Fibroblast of lung (primary cell): ENCODE measurements around the gene RPL13A. TPM values are rescaled to one million over a fixed set of nuclear protein-coding genes. Genes with fewer than 3 reads are reported as not detected.

Experiments used
- DNase-seq, 2 donors: peaks; one replicate each; pipeline versions ENCODE4 v3.0.0 to v3.0.0-alpha.2; 2010; ENCODE audit warnings: low read depth in 2 of 2
- H2AFZ ChIP-seq: 2 replicates; pipeline ENCODE4 v1.5.1; 2012; ENCODE audit warnings: low read length, control low read depth, inconsistent platforms
- H3K27ac ChIP-seq: 2 replicates; pipeline ENCODE4 v1.5.1; 2011; ENCODE audit warnings: low read length, control low read depth; ENCODE audit not compliant: insufficient read depth
- H3K27me3 ChIP-seq: 2 replicates; pipeline ENCODE4 v1.5.1; 2011; ENCODE audit warnings: mild to moderate bottlenecking, low read length; ENCODE audit not compliant: control insufficient read depth, insufficient read depth
- H3K36me3 ChIP-seq: 2 replicates; pipeline ENCODE4 v1.5.1; 2011; ENCODE audit warnings: low read length; ENCODE audit not compliant: control insufficient read depth, insufficient read depth
- H3K4me1 ChIP-seq: 2 replicates; pipeline ENCODE4 v1.5.1; 2011; ENCODE audit warnings: low read length; ENCODE audit not compliant: control insufficient read depth, insufficient read depth; ENCODE audit errors: extremely low read depth
- H3K4me2 ChIP-seq: 2 replicates; pipeline ENCODE4 v1.5.1; 2011; ENCODE audit warnings: low read length, control low read depth; ENCODE audit not compliant: insufficient read depth; ENCODE audit errors: extremely low read depth
- H3K4me3 ChIP-seq, 4 experiments: fragments of 200-600 bp in 1 of 4; sonication (generic) in 1 of 4; replicated peaks in 1 of 4; 2 replicates each; pipeline ENCODE4 v1.5.1; 2011 to 2016; ENCODE audit warnings: low read length in 4 of 4, low read depth in 3 of 4, mild to moderate bottlenecking in 3 of 4, control low read depth in 2 of 4, inconsistent platforms in 1 of 4, mixed read lengths in 1 of 4; ENCODE audit not compliant: insufficient read depth in 1 of 4; ENCODE audit errors: control extremely low read depth in 1 of 4
- H3K79me2 ChIP-seq: 2 replicates; pipeline ENCODE4 v1.5.1; 2012; ENCODE audit warnings: mild to moderate bottlenecking, low read length, inconsistent platforms; ENCODE audit not compliant: control insufficient read depth, insufficient read depth
- H3K9ac ChIP-seq: 2 replicates; pipeline ENCODE4 v1.5.1; 2011; ENCODE audit warnings: mild to moderate bottlenecking, low read length, control low read depth; ENCODE audit not compliant: insufficient read depth
- H3K9me3 ChIP-seq: 2 replicates; pipeline ENCODE4 v1.5.1; 2012; ENCODE audit warnings: low read depth, low read length; ENCODE audit not compliant: control insufficient read depth, insufficient read depth
- H4K20me1 ChIP-seq: 2 replicates; pipeline ENCODE4 v1.5.1; 2011; ENCODE audit warnings: low read length; ENCODE audit not compliant: control insufficient read depth, insufficient read depth; ENCODE audit errors: extremely low read depth
- EZH2 ChIP-seq: IDR thresholded peaks from 2 replicates; pipeline ENCODE4 v1.5.1; 2012; ENCODE audit warnings: low read length, control low read depth, mild to moderate bottlenecking; ENCODE audit errors: missing control alignments
- polyA plus RNA-seq, 2 donors: library from polyadenylated mRNA; depleted of rRNA in 1 of 2; stranded (reverse) in 1 of 2; unstranded in 1 of 2; fragments of >200 nt; gene quantifications; 2 replicates each; pipeline ENCODE4 v1.2.1, GENCODE V29; 2011 to 2012; ENCODE audit warnings: missing spikeins in 1 of 2
- total RNA-seq: library from RNA; depleted of rRNA; stranded (reverse); fragments of >200 nt; gene quantifications from 2 replicates; pipeline ENCODE4 v1.2.1, GENCODE V29; 2014
- TF ChIP-seq, protein P1 (sequence below), 2 donors: IDR thresholded peaks in 1 of 2; conservative IDR thresholded peaks in 1 of 2; 1 replicate in 1 of 2; 2 replicates in 1 of 2; pipeline ENCODE4 v1.5.1; 2011 to 2012; ENCODE audit warnings: low read length in 2 of 2, control low read depth in 1 of 2, inconsistent platforms in 1 of 2, low read depth in 1 of 2, mild to moderate bottlenecking in 1 of 2

The RPL13A gene
- total and polyA plus RNA-seq, 2 donors (not counting 1 experiment from before 2014, with no cell fraction given): 1,418 to 3,385 TPM

DNA sequence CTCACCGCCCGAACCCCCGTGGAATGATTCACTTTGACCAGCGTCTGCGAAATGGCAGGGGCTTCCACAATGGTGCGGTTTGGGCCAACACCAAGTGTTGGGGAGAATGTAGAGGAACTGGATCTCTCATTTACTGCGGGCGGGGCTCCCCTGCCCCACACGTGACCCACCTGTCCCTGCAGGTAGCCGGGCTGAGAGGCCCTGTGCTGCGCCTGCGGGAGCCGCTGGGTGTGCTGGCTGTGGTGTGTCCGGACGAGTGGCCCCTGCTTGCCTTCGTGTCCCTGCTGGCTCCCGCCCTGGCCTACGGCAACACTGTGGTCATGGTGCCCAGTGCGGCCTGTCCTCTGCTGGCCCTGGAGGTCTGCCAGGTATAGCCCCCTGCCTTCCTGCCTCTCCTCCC is 19.2 kb upstream of the RPL13A start:
- no peak overlapping the region for H3K4me3 ChIP-seq
- no peaks in the 10 kb centered on the region for H4K20me1 ChIP-seq
- H3K36me3 ChIP-seq: no peaks in the 10 kb centered on the region
- TF ChIP-seq EZH2: no peak
- TF ChIP-seq, protein P1, sequence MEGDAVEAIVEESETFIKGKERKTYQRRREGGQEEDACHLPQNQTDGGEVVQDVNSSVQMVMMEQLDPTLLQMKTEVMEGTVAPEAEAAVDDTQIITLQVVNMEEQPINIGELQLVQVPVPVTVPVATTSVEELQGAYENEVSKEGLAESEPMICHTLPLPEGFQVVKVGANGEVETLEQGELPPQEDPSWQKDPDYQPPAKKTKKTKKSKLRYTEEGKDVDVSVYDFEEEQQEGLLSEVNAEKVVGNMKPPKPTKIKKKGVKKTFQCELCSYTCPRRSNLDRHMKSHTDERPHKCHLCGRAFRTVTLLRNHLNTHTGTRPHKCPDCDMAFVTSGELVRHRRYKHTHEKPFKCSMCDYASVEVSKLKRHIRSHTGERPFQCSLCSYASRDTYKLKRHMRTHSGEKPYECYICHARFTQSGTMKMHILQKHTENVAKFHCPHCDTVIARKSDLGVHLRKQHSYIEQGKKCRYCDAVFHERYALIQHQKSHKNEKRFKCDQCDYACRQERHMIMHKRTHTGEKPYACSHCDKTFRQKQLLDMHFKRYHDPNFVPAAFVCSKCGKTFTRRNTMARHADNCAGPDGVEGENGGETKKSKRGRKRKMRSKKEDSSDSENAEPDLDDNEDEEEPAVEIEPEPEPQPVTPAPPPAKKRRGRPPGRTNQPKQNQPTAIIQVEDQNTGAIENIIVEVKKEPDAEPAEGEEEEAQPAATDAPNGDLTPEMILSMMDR (conservative IDR thresholded peaks at IDR 0.05 in 1 of 2, IDR thresholded peaks at IDR 0.05 in 1 of 2; ENCODE audit: low read depth in 1 of 2, low read length in 2 of 2): no peak
- no peak overlapping the region for H3K9ac ChIP-seq
- no peaks in the 10 kb centered on the region for H3K27me3 ChIP-seq
- H3K79me2 ChIP-seq: no peaks in the 10 kb centered on the region
- no peak overlapping the region for H3K4me2 ChIP-seq
- no peak for DNase-seq
- no peak overlapping the region for H3K27ac ChIP-seq
- no peaks in the 10 kb centered on the region for H3K9me3 ChIP-seq
- no peaks in the 10 kb centered on the region for H3K4me1 ChIP-seq
- H2AFZ ChIP-seq: no peak overlapping the region

DNA sequence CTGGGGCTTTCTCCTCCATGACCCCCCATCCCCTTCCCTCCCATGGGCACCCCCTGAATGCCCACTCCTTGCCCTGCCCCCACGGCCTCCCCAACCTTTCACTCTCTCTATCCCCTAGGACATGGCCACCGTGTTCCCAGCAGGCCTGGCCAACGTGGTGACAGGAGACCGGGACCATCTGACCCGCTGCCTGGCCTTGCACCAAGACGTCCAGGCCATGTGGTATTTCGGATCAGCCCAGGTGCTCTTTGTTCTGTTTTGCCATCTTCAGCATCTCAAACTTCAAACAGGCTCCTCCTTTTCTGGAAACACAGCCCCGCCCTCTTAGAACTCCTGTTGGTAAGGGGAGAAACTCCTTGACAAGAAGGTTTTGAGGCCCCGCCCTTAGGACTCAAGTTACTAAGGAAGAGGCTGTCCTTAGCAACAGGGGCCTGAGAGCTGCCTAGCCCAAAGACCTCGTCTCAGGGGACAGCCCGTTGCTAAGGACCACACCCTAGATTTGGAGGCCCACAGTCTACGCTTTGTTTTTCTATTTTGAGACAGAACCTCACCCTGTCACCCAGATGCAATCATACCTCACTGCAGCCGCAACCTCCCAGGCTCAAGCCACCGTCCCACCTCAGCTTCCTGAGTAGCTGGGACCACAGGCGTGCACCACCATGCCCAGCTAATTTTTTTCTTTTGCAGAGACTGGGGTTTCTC is 18.5 kb upstream of the RPL13A start:
- no peaks in the 10 kb centered on the region for H3K27me3 ChIP-seq
- no peak overlapping the region for H3K4me3 ChIP-seq
- no peak overlapping the region for H3K27ac ChIP-seq
- no peaks in the 10 kb centered on the region for H4K20me1 ChIP-seq
- H3K9ac ChIP-seq: no peak overlapping the region
- H3K4me1 ChIP-seq: no peaks in the 10 kb centered on the region
- no peak for TF ChIP-seq EZH2
- TF ChIP-seq, protein P1 (conservative IDR thresholded peaks at IDR 0.05 in 1 of 2, IDR thresholded peaks at IDR 0.05 in 1 of 2; ENCODE audit: low read depth in 1 of 2, low read length in 2 of 2): no peak
- no peaks in the 10 kb centered on the region for H3K9me3 ChIP-seq
- peak; percentile 23 to 85 for DNase-seq
- H3K4me2 ChIP-seq: no peak overlapping the region
- H3K36me3 ChIP-seq: no peaks in the 10 kb centered on the region
- peak overlapping the region; percentile 8 for H2AFZ ChIP-seq
- no peaks in the 10 kb centered on the region for H3K79me2 ChIP-seq

DNA sequence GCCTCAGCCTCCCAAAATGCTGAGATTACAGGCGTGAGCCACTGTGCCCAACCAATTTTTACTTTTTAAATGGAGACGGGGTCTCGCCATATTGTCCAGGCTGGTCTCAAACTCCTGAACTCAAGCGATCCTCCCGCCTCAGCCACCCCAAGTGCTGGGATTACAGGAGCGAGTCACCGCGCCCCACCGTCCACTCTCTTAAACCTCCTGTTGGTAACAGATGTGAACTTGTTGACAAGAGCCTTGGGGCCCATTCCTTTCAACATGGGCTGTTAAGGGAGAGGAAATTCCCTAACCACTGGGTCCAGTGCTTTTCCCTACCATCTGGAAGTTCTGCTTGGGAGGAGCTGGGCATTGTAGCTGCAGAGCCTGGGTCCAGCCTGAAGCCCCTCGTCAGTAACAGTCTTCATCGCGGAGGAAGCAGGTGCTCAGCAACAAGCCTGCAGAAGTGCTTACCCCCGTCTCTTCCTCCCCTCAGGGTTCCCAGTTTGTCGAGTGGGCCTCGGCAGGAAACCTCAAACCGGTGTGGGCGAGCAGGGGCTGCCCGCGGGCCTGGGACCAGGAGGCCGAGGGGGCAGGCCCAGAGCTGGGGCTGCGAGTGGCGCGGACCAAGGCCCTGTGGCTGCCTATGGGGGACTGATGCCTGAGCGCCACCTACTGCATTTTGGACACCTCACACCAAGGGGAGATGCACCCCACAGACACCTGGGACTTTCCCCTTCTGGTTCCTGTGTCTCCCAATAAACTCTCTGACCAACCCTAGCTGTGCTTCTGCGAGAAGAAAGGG is 17.4 kb upstream of the RPL13A start:
- Histone ChIP-seq H3K27me3 (no peaks in the 10 kb centered on the region), H3K4me2 (no peak overlapping the region), H3K36me3 (no peaks in the 10 kb centered on the region), H3K27ac (no peak overlapping the region), H3K4me1 (no peaks in the 10 kb centered on the region), H2AFZ (no peak overlapping the region), H3K9ac (no peak overlapping the region), H3K9me3 (no peaks in the 10 kb centered on the region), H3K4me3 (no peak overlapping the region), H4K20me1 (no peaks in the 10 kb centered on the region), H3K79me2 (no peaks in the 10 kb centered on the region)
- DNase-seq: no peak
- TF ChIP-seq EZH2: no peak
- TF ChIP-seq, protein P1 (conservative IDR thresholded peaks at IDR 0.05 in 1 of 2, IDR thresholded peaks at IDR 0.05 in 1 of 2; ENCODE audit: low read depth in 1 of 2, low read length in 2 of 2): peak in 1 of 2 donors; percentile 5
